GM21576 (cell line): ENCODE data around the gene YTHDC2.
"Not testable (repeated sequence)": the region's sequence is repeated elsewhere in the genome, so short reads cannot be mapped to it uniquely, and the experiment has no call there.

ENCODE experiments used
- ATAC-seq: cut with Tn5 transposase; IDR thresholded peaks from one replicate; pipeline ENCODE4 v1.9.1; 2021; ENCODE audit warnings: mild to moderate bottlenecking, moderate library complexity; ENCODE audit not compliant: unreplicated experiment

YTHDC2 gene

GRCh38 chr5:113600255-113600905 is 86.9 kb downstream of the YTHDC2 start:
- ATAC-seq = no peak

GRCh38 chr5:113601423-113601822 is 87.9 kb downstream of the YTHDC2 start:
- no peak for ATAC-seq

- ATAC-seq = not testable (repeated sequence)
Observed at GRCh38 chr5:113603246-113603645, 89.8 kb downstream of the YTHDC2 start.

- ATAC-seq = peak; percentile 91
Observed at GRCh38 chr5:113606298-113607134, 93.0 kb downstream of the YTHDC2 start.

GRCh38 chr5:113607361-113607760 is 93.9 kb downstream of the YTHDC2 start:
- no peak for ATAC-seq

GRCh38 chr5:113608113-113608596 is 94.7 kb downstream of the YTHDC2 start:
- no peak for ATAC-seq

- peak; percentile 74 for ATAC-seq
Observed at GRCh38 chr5:113612060-113612496, 98.6 kb downstream of the YTHDC2 start.

GRCh38 chr5:113614191-113614590 is 100.7 kb downstream of the YTHDC2 start:
- ATAC-seq = no peak

- no peak for ATAC-seq
Observed at GRCh38 chr5:113615708-113616107, 102.2 kb downstream of the YTHDC2 start.

GRCh38 chr5:113617191-113617796 is 103.8 kb downstream of the YTHDC2 start:
- no peak for ATAC-seq

GRCh38 chr5:113632996-113633395 is 119.5 kb downstream of the YTHDC2 start:
- no peak for ATAC-seq

GRCh38 chr5:113634957-113635356 is 121.5 kb downstream of the YTHDC2 start:
- no peak for ATAC-seq

GRCh38 chr5:113641715-113642114 is 128.2 kb downstream of the YTHDC2 start:
- no peak for ATAC-seq
